GM21515 (cell line): ENCODE measurements around the gene CDC42.

Experiments
- ATAC-seq: cut with Tn5 transposase; IDR thresholded peaks from one replicate; pipeline ENCODE4 v1.9.1; 2021; ENCODE audit not compliant: unreplicated experiment

CDC42 gene

DNA sequence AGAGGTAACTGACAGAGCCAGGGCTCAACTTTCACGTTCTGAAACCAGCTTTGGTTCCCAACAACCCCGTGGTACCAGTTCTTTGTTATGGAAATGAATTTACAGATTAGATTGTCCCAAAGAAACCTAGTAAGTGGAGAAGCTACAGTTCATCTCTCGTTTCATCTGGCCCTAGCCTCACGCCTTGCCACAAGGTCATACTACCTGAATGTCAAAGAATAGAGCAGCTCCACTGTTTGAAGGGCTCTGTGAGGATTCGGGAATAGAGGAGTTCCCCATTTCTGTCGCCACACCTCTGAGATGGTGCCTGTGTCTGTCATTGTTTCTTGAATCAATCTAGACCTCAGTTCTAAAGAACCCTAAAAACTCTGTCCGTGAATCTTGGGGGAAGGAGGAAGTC lies 15.0 kb upstream of the CDC42 start:
- ATAC-seq: no peak

GRCh38 chr1:22038036-22038435 lies 14.5 kb upstream of the CDC42 start:
- no peak for ATAC-seq

- peak; percentile 92 for ATAC-seq
Observed at GRCh38 chr1:22039594-22040285, 12.8 kb upstream of the CDC42 start.

GRCh38 chr1:22040286-22040623 lies 12.3 kb upstream of the CDC42 start:
- ATAC-seq: no peak

DNA sequence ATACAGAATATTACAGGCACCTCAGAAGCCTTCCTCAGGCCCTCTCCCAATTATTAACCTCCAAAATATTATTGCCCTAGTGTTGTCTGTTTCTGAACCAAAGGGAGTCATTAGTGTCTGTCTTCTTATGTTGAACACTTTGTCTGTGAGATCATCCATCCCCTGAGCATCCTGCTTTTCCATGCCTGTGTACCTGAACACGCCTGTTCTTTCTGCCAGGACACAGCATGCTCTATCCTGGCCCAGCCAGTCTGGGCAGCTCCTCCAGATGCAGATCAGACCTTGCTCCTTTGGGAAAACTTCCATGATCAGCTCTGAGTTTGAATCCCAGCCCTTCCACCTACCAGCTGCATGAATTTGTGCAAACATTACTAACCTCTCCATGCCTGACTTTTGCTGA lies 11.0 kb upstream of the CDC42 start:
- no peak for ATAC-seq

DNA sequence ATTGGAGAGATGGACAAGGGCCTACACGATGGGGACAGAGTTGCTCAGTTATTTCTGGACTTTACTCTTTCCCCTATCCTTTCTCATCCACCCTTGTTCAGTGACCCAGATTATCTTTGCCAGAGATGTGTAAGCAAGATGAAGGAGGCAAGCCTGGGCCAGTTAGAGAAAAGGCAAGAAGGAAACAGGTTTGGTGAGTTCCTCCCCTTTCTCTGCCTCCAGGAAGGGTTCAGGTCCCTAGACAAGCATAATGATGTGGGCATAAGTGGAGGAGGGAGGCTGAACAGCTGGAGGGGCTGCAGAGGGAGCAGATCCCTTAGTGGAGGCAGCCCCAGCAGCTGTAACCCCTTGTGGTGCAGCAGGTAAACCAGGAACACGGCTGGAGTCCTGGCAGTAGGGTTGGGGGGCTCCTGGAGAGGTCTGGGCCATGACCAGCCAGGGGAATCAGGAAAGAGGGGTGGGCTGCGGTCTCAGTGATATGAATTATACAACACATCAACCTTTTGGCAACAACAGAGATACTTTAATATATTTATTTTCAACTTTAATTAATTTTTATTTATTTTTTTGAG lies 9.2 kb upstream of the CDC42 start:
- ATAC-seq: no peak

- no peak for ATAC-seq
Observed at GRCh38 chr1:22044690-22045420, 7.7 kb upstream of the CDC42 start.

- no peak for ATAC-seq
Observed at GRCh38 chr1:22045604-22046228, 6.8 kb upstream of the CDC42 start.

DNA sequence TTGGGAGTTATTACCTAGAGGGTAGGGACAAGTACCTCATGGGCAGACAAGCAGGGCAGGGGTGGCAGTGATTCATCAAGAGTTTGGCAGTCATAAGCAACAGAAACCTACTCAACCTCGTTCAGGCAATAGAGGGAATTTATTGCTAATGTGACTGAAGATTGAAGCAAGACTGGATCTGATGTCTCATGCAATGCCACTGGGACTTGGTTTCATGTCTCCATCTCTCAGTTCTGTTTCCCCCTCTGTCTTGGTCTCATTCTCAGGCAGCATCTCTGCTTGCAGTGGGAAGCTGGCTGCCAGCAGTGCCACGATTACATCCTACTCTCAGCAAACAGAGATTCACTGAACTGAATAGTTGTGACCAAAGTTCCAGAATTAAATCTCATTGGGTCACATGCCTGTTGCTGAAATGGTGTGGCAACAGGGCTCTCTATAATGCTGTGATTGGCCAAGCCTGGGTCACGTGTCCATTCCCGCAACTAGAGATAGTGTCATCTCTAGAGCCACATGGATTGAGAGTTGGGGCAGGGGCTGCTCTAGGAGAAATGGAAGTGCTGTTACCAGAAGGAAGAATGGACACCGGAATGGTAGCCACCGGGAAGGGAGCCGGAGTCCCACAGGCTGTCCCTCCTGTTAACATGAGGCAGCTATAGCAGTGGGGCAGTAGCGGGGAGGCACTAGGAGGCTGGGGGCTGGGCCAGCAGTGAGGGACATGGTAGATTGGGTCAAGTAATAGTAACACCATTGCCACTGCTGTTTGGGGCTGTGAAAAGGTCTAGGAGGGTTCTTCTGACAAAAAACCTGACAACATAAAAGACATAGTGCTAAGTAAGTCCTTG lies 3.9 kb upstream of the CDC42 start:
- no peak for ATAC-seq

DNA sequence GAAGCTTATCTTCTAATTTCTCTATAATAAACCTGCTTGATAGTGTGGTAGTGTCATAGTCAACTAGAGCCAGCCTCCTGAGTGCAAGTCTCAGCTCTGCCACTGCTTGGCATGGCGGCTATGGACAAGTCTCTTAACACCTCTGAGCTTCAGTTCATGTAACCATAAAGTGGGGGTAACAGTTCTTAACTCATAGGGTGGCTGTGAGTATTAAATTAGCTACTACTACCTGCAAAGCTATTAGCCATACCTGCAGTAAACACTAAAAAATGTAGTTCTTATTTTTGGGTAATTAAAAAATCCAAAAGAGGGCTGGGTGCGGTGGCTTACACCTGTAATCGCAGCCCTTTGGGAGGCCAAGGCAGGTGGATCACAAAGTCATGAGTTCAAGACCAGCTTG lies 2.2 kb upstream of the CDC42 start:
- ATAC-seq: no peak

- ATAC-seq: no peak
Observed at GRCh38 chr1:22051607-22052114, 848 bp upstream of the CDC42 start.

- peak; percentile 40 for ATAC-seq
Observed at GRCh38 chr1:22053017-22053860, 730 bp downstream of the CDC42 start.

- no peak for ATAC-seq
Observed at GRCh38 chr1:22053861-22054770, 1.6 kb downstream of the CDC42 start.

GRCh38 chr1:22055463-22055862 lies 3.0 kb downstream of the CDC42 start:
- no peak for ATAC-seq

GRCh38 chr1:22056043-22056442 lies 3.5 kb downstream of the CDC42 start:
- no peak for ATAC-seq

DNA sequence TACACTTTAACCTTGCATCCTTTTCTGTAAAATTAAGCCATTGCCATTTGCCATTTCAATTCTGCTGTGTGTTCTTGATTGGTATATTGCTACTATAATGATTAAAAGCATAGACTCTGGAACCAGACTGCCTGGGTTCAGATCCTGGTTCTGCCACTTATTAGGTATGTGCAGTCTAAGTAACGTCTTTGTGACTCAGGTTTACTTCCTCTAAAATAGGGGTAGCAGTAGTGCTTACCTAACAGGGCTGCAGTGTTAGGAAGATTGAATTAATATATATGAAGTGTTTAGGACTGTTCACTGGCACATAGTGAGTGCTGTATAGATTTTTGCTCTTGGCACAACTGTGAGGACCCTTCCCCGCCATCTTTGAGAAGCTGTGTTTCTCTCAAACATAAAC lies 4.4 kb downstream of the CDC42 start:
- ATAC-seq: no peak

- no peak for ATAC-seq
Observed at GRCh38 chr1:22057861-22058260, 5.4 kb downstream of the CDC42 start.

DNA sequence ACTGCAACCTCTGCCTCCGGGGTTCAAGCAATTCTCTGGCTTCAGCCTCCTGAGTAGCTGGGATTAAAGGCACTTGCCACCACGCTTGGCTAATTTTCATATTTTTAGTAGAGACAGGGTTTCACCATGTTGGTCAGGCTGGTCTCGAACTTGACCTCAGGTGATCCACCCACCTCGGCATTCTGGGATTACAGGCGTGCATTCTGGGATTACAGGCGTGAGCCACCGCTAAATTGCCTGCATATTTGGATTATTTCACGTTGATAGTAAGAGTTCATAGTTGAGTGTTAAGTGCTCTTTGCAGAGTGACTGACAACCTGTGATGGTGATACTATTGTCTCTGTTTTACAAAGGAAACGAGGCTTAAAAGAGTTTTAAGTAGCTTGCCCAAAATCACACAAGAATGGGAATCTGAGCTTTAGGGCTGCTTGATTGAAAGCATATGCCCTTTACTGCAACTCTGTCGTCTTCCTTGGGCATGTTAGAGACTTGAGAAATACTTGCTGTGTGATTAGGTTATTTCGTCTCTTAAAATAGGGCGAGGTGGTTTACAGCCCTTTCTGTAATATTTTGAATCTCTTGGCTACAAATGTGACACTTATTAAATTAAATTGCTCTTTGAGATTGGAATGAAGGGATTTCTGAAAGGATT lies 12.4 kb downstream of the CDC42 start:
- ATAC-seq: no peak
